Nephron (organoid): ENCODE data around the gene RLIM.
"Not testable (repeated sequence)": the region's sequence is repeated elsewhere in the genome, so short reads cannot be mapped to it uniquely, and the experiment has no call there.

Experiments used
- H3K27ac Mint-ChIP-seq, 3 experiments: 2 replicates each; pipeline ENCODE4 v1.8.0; 2020; ENCODE audit warnings: mixed read lengths in 3 of 3, mild to moderate bottlenecking in 2 of 3, moderate library complexity in 1 of 3
- H3K27me3 Mint-ChIP-seq: 2 replicates; pipeline ENCODE4 v1.8.0; 2021; ENCODE audit warnings: low read depth, mild to moderate bottlenecking, moderate library complexity, mixed read lengths
- H3K36me3 Mint-ChIP-seq: 2 replicates; pipeline ENCODE4 v1.8.0; 2020; ENCODE audit warnings: low read depth, mixed read lengths
- H3K4me1 Mint-ChIP-seq: 2 replicates; pipeline ENCODE4 v1.8.0; 2020; ENCODE audit warnings: mixed read lengths
- H3K4me3 Mint-ChIP-seq, 3 experiments: 2 replicates each; pipeline ENCODE4 v1.8.0; 2020; ENCODE audit warnings: mild to moderate bottlenecking in 3 of 3, mixed read lengths in 3 of 3, moderate library complexity in 2 of 3
- H3K9me3 Mint-ChIP-seq: 2 replicates; pipeline ENCODE4 v1.8.0; 2020; ENCODE audit warnings: mixed read lengths
- TF ChIP-seq, protein P1 (sequence below), 3 experiments: fragments of 200-600 bp; sonication (generic); IDR thresholded peaks; one replicate each; pipeline ENCODE4 v1.5.0; 2021; ENCODE audit warnings: antibody characterized with exemption in 3 of 3; ENCODE audit not compliant: unreplicated experiment in 3 of 3

RLIM gene, protein sequence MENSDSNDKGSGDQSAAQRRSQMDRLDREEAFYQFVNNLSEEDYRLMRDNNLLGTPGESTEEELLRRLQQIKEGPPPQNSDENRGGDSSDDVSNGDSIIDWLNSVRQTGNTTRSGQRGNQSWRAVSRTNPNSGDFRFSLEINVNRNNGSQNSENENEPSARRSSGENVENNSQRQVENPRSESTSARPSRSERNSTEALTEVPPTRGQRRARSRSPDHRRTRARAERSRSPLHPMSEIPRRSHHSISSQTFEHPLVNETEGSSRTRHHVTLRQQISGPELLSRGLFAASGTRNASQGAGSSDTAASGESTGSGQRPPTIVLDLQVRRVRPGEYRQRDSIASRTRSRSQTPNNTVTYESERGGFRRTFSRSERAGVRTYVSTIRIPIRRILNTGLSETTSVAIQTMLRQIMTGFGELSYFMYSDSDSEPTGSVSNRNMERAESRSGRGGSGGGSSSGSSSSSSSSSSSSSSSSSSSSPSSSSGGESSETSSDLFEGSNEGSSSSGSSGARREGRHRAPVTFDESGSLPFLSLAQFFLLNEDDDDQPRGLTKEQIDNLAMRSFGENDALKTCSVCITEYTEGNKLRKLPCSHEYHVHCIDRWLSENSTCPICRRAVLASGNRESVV

DNA sequence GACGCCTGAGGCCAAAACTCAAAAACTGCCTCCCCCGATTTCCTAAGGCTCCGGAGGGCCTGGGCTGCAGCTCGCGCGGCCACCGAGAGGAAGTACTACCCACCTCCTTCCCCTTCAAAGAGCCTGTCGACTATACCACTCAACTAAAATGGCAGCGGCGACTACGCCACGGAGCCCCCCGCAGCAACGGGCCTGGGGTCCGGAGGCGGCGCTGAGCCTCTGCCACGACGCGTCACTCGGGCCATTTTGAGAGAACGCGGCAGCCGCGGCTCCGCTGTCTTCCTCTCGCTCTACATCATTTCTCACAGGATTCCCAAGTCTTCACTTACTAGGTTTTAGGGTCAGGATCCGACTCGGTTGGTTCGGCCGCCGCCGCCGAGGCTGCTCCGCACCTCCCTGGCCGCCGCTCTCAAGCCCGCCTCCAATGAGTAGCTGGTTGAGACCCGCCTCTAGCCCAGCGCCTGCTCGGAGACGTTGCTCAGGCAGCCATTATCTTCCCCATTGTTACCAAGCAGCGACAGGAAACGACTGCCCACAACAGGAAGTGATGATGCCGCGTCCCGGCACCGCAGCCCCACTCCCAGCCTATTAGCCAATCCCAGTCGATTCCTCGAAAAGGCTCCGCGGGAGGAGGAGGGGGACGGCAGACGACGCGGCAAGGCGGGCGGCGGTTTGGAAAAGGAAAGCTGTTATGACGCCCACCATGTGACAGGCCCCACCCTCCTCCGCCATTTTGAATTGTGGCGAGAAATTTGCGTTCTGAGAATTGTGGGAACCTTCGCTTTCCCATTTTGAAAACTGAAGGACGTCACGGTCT, at the start of gene RLIM:
Gene RLIM, minus strand, starts transcription at position 532 of the 817 bp plus-strand sequence. CDS start 18,647 bp downstream, outside the sequence.
- Mint-ChIP-seq H3K9me3 (peaks cover 7% of the 10 kb centered on the region), H3K27me3 (no peaks in the 10 kb centered on the region), H3K27ac (peak within 1 kb of the TSS; percentile 99 to 100 (median 99)), H3K4me3 (peak within 1 kb of the TSS; percentile 99), H3K4me1 (peaks cover 5% of the 10 kb centered on the region), H3K36me3 (peaks cover 18% of the 10 kb centered on the region)
- TF ChIP-seq, protein P1, sequence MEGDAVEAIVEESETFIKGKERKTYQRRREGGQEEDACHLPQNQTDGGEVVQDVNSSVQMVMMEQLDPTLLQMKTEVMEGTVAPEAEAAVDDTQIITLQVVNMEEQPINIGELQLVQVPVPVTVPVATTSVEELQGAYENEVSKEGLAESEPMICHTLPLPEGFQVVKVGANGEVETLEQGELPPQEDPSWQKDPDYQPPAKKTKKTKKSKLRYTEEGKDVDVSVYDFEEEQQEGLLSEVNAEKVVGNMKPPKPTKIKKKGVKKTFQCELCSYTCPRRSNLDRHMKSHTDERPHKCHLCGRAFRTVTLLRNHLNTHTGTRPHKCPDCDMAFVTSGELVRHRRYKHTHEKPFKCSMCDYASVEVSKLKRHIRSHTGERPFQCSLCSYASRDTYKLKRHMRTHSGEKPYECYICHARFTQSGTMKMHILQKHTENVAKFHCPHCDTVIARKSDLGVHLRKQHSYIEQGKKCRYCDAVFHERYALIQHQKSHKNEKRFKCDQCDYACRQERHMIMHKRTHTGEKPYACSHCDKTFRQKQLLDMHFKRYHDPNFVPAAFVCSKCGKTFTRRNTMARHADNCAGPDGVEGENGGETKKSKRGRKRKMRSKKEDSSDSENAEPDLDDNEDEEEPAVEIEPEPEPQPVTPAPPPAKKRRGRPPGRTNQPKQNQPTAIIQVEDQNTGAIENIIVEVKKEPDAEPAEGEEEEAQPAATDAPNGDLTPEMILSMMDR (IDR thresholded peaks at IDR 0.05; ENCODE audit: unreplicated experiment in 3 of 3) = no peak

DNA sequence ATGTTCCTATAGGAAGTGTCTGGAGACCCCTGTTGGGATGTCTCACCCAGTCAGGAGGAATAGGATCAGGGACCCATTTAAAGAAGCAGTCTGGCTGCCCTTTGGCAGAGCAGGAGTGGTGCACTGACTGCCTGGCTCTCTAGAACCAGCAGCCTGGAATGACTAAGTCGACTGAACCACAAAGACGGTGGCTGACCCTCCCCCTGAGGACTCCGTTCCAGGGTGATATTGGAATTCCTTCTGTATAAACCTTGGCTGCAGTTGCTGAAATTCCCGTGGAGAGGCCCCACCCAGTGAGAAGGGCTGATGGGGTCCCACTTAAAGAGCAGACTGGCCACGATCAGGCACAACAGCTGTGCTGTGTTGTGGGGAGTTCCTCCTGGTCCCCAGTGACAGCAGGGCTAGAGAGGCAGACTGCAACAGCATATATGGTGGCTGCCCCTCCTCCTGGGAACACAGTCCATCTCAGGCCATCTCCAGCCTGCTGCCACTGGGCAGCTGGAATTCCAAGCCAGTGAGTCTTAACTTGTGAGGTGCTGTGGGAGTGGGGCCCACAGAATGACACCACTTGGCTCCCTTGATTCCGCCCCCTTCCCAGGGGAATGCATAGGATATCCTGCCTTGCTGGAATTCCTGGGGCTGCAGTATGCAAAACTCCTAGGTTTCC, 41.8 kb upstream of the RLIM start:
- Mint-ChIP-seq H3K27me3 (no peaks in the 10 kb centered on the region), H3K27ac (no peak overlapping the region), H3K9me3 (peaks cover 14% of the 10 kb centered on the region), H3K36me3 (no peaks in the 10 kb centered on the region), H3K4me3 (no peak overlapping the region), H3K4me1 (no peaks in the 10 kb centered on the region)
- TF ChIP-seq, protein P1 (IDR thresholded peaks at IDR 0.05; ENCODE audit: unreplicated experiment in 3 of 3) = no peak

DNA sequence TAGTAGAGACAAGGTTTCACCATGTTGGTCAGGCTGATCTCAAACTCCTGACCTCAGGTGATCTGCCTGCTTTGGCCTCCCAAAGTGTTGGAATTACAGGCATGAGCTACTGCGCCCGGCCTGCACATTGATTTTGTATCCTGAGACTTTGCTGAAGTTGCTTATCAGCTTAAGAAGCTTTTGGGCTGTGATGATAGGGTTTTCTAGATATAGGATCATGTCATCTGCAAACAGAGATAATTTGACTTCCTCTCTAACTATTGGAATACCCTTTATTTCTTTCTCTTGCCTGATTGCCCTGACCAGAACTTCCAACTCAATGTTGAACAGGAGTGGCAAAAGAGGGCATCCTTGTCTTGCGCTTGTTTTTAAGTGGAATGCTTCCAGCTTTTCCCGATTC, 40.5 kb upstream of the RLIM start:
- not testable (repeated sequence) for H3K27me3 Mint-ChIP-seq, H3K27ac Mint-ChIP-seq, H3K36me3 Mint-ChIP-seq, H3K4me1 Mint-ChIP-seq, H3K4me3 Mint-ChIP-seq
- peaks cover 14% of the 10 kb centered on the region for H3K9me3 Mint-ChIP-seq

DNA sequence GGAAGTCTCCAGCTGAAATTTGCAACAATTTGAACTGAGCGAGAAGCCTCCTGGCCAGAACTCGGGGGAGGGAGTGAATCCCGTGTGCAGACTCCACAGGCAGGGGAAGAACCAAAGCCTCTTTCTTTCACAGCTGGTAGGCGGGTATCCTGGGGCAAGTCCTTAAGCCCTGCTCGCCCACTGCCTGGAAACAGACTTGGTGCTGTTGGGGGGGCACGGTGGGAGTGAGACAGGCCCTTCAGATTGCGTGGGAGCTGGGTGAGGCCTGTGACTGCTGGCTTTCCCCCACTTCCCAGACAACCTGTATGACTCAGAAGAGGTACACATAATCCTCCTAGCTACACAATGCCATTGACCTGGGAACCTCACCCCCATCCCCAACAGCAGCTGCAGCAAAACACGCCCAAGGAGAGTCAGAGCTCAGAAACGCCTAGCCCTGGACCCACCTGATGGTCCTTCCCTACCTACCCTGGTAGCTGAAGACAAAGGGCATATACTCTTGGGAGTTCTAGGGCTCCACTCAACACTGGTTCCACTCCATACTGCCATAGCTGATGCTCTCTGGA, 22.4 kb upstream of the RLIM start:
- H3K4me3 Mint-ChIP-seq = no peak overlapping the region
- no peaks in the 10 kb centered on the region for H3K36me3 Mint-ChIP-seq
- no peak overlapping the region for H3K27ac Mint-ChIP-seq
- H3K9me3 Mint-ChIP-seq = peaks cover 25% of the 10 kb centered on the region
- no peaks in the 10 kb centered on the region for H3K27me3 Mint-ChIP-seq
- TF ChIP-seq, protein P1 (IDR thresholded peaks at IDR 0.05; ENCODE audit: unreplicated experiment in 3 of 3) = no peak
- H3K4me1 Mint-ChIP-seq = no peaks in the 10 kb centered on the region

DNA sequence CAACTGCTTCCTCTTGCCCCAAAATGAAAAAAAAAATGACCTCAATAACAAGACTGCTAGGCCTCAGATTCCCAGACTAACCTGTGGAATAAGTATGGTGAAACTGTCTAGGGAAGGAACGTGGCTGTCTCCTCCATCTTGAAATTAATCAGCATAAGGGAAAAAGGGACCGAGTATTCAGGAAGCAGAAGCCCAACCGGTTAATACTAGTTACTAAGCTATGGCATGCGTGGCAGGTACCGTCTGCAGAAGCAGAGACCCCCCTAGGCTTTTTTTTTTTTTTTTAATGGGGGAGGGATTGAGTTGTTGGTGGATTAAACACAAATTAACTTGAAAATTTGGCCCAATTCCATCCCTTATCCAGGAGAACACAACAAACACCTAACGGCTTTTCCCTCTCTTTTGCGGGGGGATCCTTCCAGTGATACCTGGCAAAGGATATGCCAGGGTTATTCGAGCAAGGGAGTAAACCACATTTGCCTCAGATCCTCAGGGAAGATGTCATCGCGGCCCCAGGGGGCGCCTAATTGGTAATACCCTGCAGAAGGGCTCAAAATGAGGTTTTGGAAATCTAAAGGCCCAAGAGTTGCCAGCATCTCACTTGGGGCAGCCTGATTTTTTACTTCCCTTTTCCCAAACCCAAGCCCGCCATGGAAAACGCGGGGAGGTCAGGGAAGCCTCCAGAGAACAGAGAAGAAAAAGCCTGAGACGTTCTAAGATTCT, 893 bp downstream of the RLIM start:
- H3K9me3 Mint-ChIP-seq = peaks cover 7% of the 10 kb centered on the region
- TF ChIP-seq, protein P1 (IDR thresholded peaks at IDR 0.05; ENCODE audit: unreplicated experiment in 3 of 3) = no peak
- peaks cover 20% of the 10 kb centered on the region for H3K36me3 Mint-ChIP-seq
- peak overlapping the region; percentile 99 to 100 (median 99) for H3K27ac Mint-ChIP-seq
- H3K27me3 Mint-ChIP-seq = no peaks in the 10 kb centered on the region
- H3K4me1 Mint-ChIP-seq = peaks cover 5% of the 10 kb centered on the region
- peak overlapping the region; percentile 99 for H3K4me3 Mint-ChIP-seq
